ENCODE results near the gene DUSP22. TPM values are rescaled to one million over a fixed set of nuclear protein-coding genes. Genes with fewer than 3 reads are reported as not detected.
"Not testable (repeated sequence)": the region's sequence is repeated elsewhere in the genome, so short reads cannot be mapped to it uniquely, and the experiment has no call there.

Gene DUSP22
- total and polyA plus RNA-seq, 2 donors (not counting 1 experiment from before 2014, with no cell fraction given) = 117 to 133 TPM

DNA sequence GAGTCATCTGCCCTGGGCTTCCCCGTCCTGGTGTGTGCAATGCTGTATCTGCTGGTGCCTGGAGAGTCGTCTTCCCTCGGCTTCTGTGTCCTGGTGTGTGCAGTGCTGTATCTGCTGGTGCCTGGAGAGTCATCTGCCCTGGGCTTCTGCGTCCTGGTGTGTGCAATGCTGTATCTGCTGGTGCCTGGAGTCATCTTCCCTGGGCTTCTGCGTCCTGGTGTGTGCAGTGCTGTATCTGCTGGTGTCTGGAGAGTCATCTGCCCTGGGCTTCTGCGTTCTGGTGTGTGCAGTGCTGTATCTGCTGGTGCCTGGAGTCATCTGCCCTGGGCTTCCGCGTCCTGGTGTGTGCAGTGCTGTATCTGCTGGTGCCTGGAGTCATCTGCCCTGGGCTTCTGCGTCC is 33.8 kb downstream of the DUSP22 start:
- H3K9ac ChIP-seq (ENCODE audit: low read length); DNase-seq; H3K4me3 Mint-ChIP-seq; H3K9me3 ChIP-seq (ENCODE audit: control extremely low read depth in 1 of 3, control insufficient read depth in 2 of 3, insufficient read depth in 1 of 3, low read length in 2 of 3); H3K4me2 ChIP-seq (replicated peaks; ENCODE audit: low read depth, low read length, poor library complexity, severe bottlenecking); H4K20me1 ChIP-seq (ENCODE audit: control insufficient read depth, insufficient read depth, low read length, poor library complexity, severe bottlenecking); intact Hi-C loops (cut with micrococcal nuclease); H3K9me3 Mint-ChIP-seq (ENCODE audit: insufficient read depth); POLR2A ChIA-PET; H2AFZ ChIP-seq (ENCODE audit: insufficient read depth, low read depth, low read length, poor library complexity, severe bottlenecking); H3K4me1 Mint-ChIP-seq; H3K4me3 ChIP-seq (ENCODE audit: control extremely low read depth in 1 of 5, extremely low read depth in 1 of 5, insufficient read depth in 1 of 5, low read depth in 2 of 5, low read length in 4 of 5); H3K27ac ChIP-seq (ENCODE audit: low read length in 2 of 2); H3K27me3 Mint-ChIP-seq; H3K27me3 ChIP-seq (replicated peaks in 1 of 4; ENCODE audit: control extremely low read depth in 1 of 4, control insufficient read depth in 3 of 4, insufficient read depth in 4 of 4, low read length in 3 of 4); ATAC-seq (ENCODE audit: low read depth); H3K27ac Mint-ChIP-seq; CTCF ChIA-PET: not testable (repeated sequence)
- H3K79me2 ChIP-seq (ENCODE audit: control insufficient read depth, insufficient read depth, low read length) = peaks cover 88% of the 10 kb centered on the region
- WGBS (ENCODE audit: insufficient coverage) = 77% methylated on average over 9 of the region's 9 CpGs
- H3K36me3 ChIP-seq (replicated peaks in 1 of 2; ENCODE audit: control extremely low read depth in 1 of 2, control insufficient read depth in 1 of 2, extremely low read depth in 1 of 2, insufficient read depth in 2 of 2, low read length in 1 of 2) = peaks cover 0 to 24% of the 10 kb centered on the region in 2 experiments
- peaks cover 42 to 71% of the 10 kb centered on the region in 2 donors for H3K4me1 ChIP-seq (ENCODE audit: control insufficient read depth in 2 of 2, insufficient read depth in 2 of 2, low read length in 2 of 2)

DNA sequence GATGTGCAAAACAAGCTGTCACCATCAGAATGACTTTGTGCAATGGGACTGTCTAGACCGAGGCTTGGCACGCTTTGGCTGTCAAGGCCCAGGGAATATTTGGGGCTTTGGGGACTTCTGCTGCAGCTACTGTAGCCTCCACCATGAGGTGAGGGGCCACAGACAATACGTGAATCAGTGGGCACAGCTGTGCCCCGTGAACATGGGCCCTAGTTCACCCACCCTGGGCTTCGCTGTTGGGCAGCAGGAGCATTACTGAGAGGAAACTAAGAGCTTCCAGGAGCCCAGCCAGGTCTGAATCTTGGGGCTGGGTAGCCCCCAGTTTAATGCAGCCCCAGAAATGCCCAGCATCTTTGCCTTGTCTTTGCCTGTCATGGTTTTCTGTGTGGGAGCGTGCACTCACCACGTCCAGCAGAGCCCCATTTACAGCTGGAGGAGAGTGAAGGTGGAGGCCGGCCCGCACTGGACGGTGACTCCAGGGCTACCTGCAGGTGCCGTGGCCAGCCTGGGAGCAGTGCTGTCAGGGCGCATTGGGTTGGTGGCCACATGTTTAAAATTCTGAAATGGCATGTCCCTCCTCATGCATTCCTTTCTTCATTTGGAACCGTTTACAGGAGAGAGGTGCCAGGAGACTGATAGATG is 34.7 kb downstream of the DUSP22 start:
- TF ChIP-seq CTCF (IDR thresholded peaks at IDR 0.05) (no peak), EZH2 (IDR thresholded peaks at IDR 0.05; ENCODE audit: borderline replicate concordance, insufficient read depth, low read depth, low read length, poor library complexity, severe bottlenecking) (no peak)
- Histone ChIP-seq H3K27me3 (replicated peaks in 1 of 4; ENCODE audit: control extremely low read depth in 1 of 4, control insufficient read depth in 3 of 4, insufficient read depth in 4 of 4, low read length in 3 of 4) (no peaks in the 10 kb centered on the region), H3K4me1 (ENCODE audit: control insufficient read depth in 2 of 2, insufficient read depth in 2 of 2, low read length in 2 of 2) (peaks cover 41 to 70% of the 10 kb centered on the region in 2 donors), H3K9me3 (ENCODE audit: control extremely low read depth in 1 of 3, control insufficient read depth in 2 of 3, insufficient read depth in 1 of 3, low read length in 2 of 3) (no peaks in the 10 kb centered on the region), H3K4me2 (replicated peaks; ENCODE audit: low read depth, low read length, poor library complexity, severe bottlenecking) (no peak overlapping the region), H3K79me2 (ENCODE audit: control insufficient read depth, insufficient read depth, low read length) (peaks cover 87% of the 10 kb centered on the region), H3K9ac (ENCODE audit: low read length) (no peak overlapping the region), H2AFZ (ENCODE audit: insufficient read depth, low read depth, low read length, poor library complexity, severe bottlenecking) (no peak overlapping the region), H4K20me1 (ENCODE audit: control insufficient read depth, insufficient read depth, low read length, poor library complexity, severe bottlenecking) (peaks cover 6% of the 10 kb centered on the region), H3K36me3 (replicated peaks in 1 of 2; ENCODE audit: control extremely low read depth in 1 of 2, control insufficient read depth in 1 of 2, extremely low read depth in 1 of 2, insufficient read depth in 2 of 2, low read length in 1 of 2) (peaks cover 0 to 24% of the 10 kb centered on the region in 2 experiments), H3K27ac (ENCODE audit: low read length in 2 of 2) (no peak overlapping the region), H3K4me3 (ENCODE audit: control extremely low read depth in 1 of 5, extremely low read depth in 1 of 5, insufficient read depth in 1 of 5, low read depth in 2 of 5, low read length in 4 of 5) (no peak overlapping the region)
- intact Hi-C loops (cut with micrococcal nuclease) = no loop called here
- ChIA-PET POLR2A (interaction anchor here (1.2 kb wide), 1 partner anchor 10 kb away, joined by 3 read pairs; no protein-coding TSS in a partner anchor), CTCF (no interaction called here)
- Mint-ChIP-seq H3K9me3 (ENCODE audit: insufficient read depth) (no peaks in the 10 kb centered on the region), H3K4me1 (peaks cover 3% of the 10 kb centered on the region), H3K27ac (no peak overlapping the region), H3K27me3 (no peaks in the 10 kb centered on the region), H3K4me3 (no peak overlapping the region)
- ATAC-seq (ENCODE audit: low read depth) = no peak
- DNase-seq = no peak
- WGBS (ENCODE audit: insufficient coverage) = 94% methylated on average over 13 of the region's 13 CpGs
